Keratinocyte (primary cell): ENCODE results near the gene GARNL3. TPM values are rescaled to one million over a fixed set of nuclear protein-coding genes. Genes with fewer than 3 reads are reported as not detected.

Experiments
- DNase-seq: peaks from one replicate; pipeline ENCODE4 v3.0.0-alpha.2; 2011; ENCODE audit warnings: low read depth, missing footprints, low spot score
- FAIRE-seq: peaks from 2 replicates; lab custom pipeline; 2011; peaks lifted over from hg19 to GRCh38; lab: Jason Lieb, UNC
- H2AFZ ChIP-seq: 2 replicates; pipeline ENCODE4 v1.6.0; 2012; ENCODE audit warnings: low read length, control low read depth, inconsistent platforms; ENCODE audit not compliant: control insufficient read depth
- H3K27ac ChIP-seq: 2 replicates; pipeline ENCODE4 v1.5.1; 2011; ENCODE audit warnings: low read length; ENCODE audit not compliant: control insufficient read depth, insufficient read depth
- H3K27me3 ChIP-seq: 3 replicates; pipeline ENCODE4 v1.6.0; 2011; ENCODE audit warnings: low read length; ENCODE audit not compliant: control insufficient read depth, insufficient read depth; ENCODE audit errors: extremely low read depth
- H3K36me3 ChIP-seq, 2 experiments: 2 replicates in 1 of 2; 3 replicates in 1 of 2; pipeline ENCODE4 v1.5.1; 2011; ENCODE audit warnings: low read length in 2 of 2, mild to moderate bottlenecking in 1 of 2; ENCODE audit not compliant: control insufficient read depth in 2 of 2, insufficient read depth in 2 of 2; ENCODE audit errors: extremely low read depth in 1 of 2
- H3K4me1 ChIP-seq: 3 replicates; pipeline ENCODE4 v1.5.1; 2011; ENCODE audit warnings: low read length; ENCODE audit not compliant: control insufficient read depth, insufficient read depth; ENCODE audit errors: extremely low read depth
- H3K4me2 ChIP-seq: 3 replicates; pipeline ENCODE4 v1.6.0; 2011; ENCODE audit warnings: low read depth, low read length; ENCODE audit not compliant: control insufficient read depth, insufficient read depth; ENCODE audit errors: extremely low read depth
- H3K4me3 ChIP-seq, 3 experiments: fragments of 200-600 bp in 1 of 3; sonication (generic) in 1 of 3; 2 replicates in 2 of 3; 3 replicates in 1 of 3; pipeline ENCODE4 v1.5.1; 2011 to 2016; ENCODE audit warnings: low read length in 3 of 3, mild to moderate bottlenecking in 3 of 3, control low read depth in 2 of 3, inconsistent platforms in 1 of 3, low read depth in 1 of 3, mixed read lengths in 1 of 3, mixed run types in 1 of 3, moderate library complexity in 1 of 3; ENCODE audit not compliant: control insufficient read depth in 2 of 3, insufficient read depth in 2 of 3; ENCODE audit errors: extremely low read depth in 1 of 3
- H3K79me2 ChIP-seq: 2 replicates; pipeline ENCODE4 v1.6.0; 2012; ENCODE audit warnings: low read length; ENCODE audit not compliant: control insufficient read depth, insufficient read depth
- H3K9ac ChIP-seq: 3 replicates; pipeline ENCODE4 v1.6.0; 2011; ENCODE audit warnings: low read length; ENCODE audit not compliant: control insufficient read depth, insufficient read depth; ENCODE audit errors: extremely low read depth
- H3K9me1 ChIP-seq: 3 replicates; pipeline ENCODE4 v1.6.0; 2011; ENCODE audit warnings: low read length; ENCODE audit not compliant: control insufficient read depth, insufficient read depth; ENCODE audit errors: extremely low read depth
- H3K9me3 ChIP-seq: 2 replicates; pipeline ENCODE4 v1.5.1; 2012; ENCODE audit warnings: low read depth, low read length; ENCODE audit not compliant: control insufficient read depth
- H4K20me1 ChIP-seq: 3 replicates; pipeline ENCODE4 v1.6.0; 2011; ENCODE audit warnings: low read length; ENCODE audit not compliant: control insufficient read depth, insufficient read depth; ENCODE audit errors: extremely low read depth
- CTCF ChIP-seq, 3 experiments: IDR thresholded peaks in 1 of 3; conservative IDR thresholded peaks in 1 of 3; optimal IDR thresholded peaks in 1 of 3; 2 replicates in 2 of 3; 3 replicates in 1 of 3; pipeline versions ENCODE3 to v1.5.1; 2011; ENCODE audit warnings: low read length in 3 of 3, mild to moderate bottlenecking in 3 of 3, moderate library complexity in 2 of 3, control low read depth in 1 of 3, inconsistent platforms in 1 of 3; ENCODE audit not compliant: insufficient read depth in 2 of 3; ENCODE audit errors: extremely low read depth in 1 of 3
- EZH2 ChIP-seq: IDR thresholded peaks from one replicate; pipeline ENCODE4 v1.6.1; 2012; ENCODE audit warnings: inconsistent platforms, mild to moderate bottlenecking, low read length, moderate library complexity
- dilution Hi-C: fragments of 300-500 bp; cut with MboI; formaldehyde crosslinking; loops from one replicate; pipeline ENCODE4 v1.7.0; 2020; ENCODE audit warnings: low sequenced_read_pairs; ENCODE audit not compliant: extremely low pct_ligation_motif_present
- polyA minus RNA-seq, 3 experiments: library from RNA; depleted of rRNA, polyadenylated mRNA; stranded (reverse); fragments of >200 nt; gene quantifications; 1 replicate in 1 of 3; 2 replicates in 1 of 3; 3 replicates in 1 of 3; pipeline ENCODE4 v1.2.3, GENCODE V29; 2011
- polyA plus RNA-seq, 5 experiments: library from polyadenylated mRNA; depleted of rRNA in 3 of 5; stranded (reverse) in 3 of 5; stranded (forward) in 1 of 5; unstranded in 1 of 5; fragments of >200 nt; gene quantifications; 1 replicate in 1 of 5; 2 replicates in 3 of 5; 3 replicates in 1 of 5; pipeline versions ENCODE4 v1.2.1 to v1.2.3, GENCODE V29; 2011 to 2012; ENCODE audit warnings: missing spikeins in 2 of 5, low read depth in 1 of 5, low replicate concordance in 1 of 5

Gene GARNL3
- polyA plus RNA-seq (2.0 to 3.3 TPM (median 2.4 TPM) in 3 replicates), polyA minus RNA-seq (3.9 to 11.7 TPM (median 5.9 TPM) in 3 replicates)
- polyA plus RNA-seq (2011; ENCODE audit: low read depth) = 4.2 TPM
- polyA plus RNA-seq (2011; cell fraction: cytosol; rRNA removed) = 1.7 and 2.3 TPM in 2 replicates
- polyA plus RNA-seq (2011; cell fraction: nucleus; rRNA removed) = 10.7 and 12.6 TPM in 2 replicates
- 1.7 and 2.0 TPM in 2 replicates for polyA plus RNA-seq (2012; ENCODE audit: low replicate concordance)
- 0.96 TPM for polyA minus RNA-seq (2011; cell fraction: cytosol; rRNA and poly(A)+ RNA removed)
- polyA minus RNA-seq (2011; cell fraction: nucleus; rRNA and poly(A)+ RNA removed) = 9.0 and 18.9 TPM in 2 replicates

- Histone ChIP-seq H3K9me3 (no peaks in the 10 kb centered on the region), H3K27ac (no peak within 1 kb of the TSS), H3K4me2 (no peak within 1 kb of the TSS), H3K4me1 (no peaks in the 10 kb centered on the region), H4K20me1 (no peaks in the 10 kb centered on the region), H3K79me2 (no peaks in the 10 kb centered on the region), H2AFZ (no peak within 1 kb of the TSS), H3K36me3 (no peaks in the 10 kb centered on the region), H3K27me3 (no peaks in the 10 kb centered on the region), H3K9ac (no peak within 1 kb of the TSS), H3K9me1 (no peaks in the 10 kb centered on the region), H3K4me3 (no peak within 1 kb of the TSS)
- DNase-seq = no peak
- dilution Hi-C loops = no loop called here
- TF ChIP-seq CTCF (optimal IDR thresholded peaks at IDR 0.05 in 1 of 3, IDR thresholded peaks at IDR 0.05 in 1 of 3, conservative IDR thresholded peaks at IDR 0.05 in 1 of 3; ENCODE audit: extremely low read depth in 1 of 3, insufficient read depth in 2 of 3, low read length in 3 of 3) (no peak), EZH2 (no peak)
- FAIRE-seq = no peak
These were observed at the start of gene GARNL3 for GRCh38 chr9:127264462-127265219. Gene GARNL3, plus strand, starts transcription at chr9:127264774. Its CDS starts 104 bp downstream, at chr9:127264878.

GRCh38 chr9:127215268-127216209, 49.0 kb upstream of the GARNL3 start:
- no peak overlapping the region for H3K27ac ChIP-seq
- dilution Hi-C loops = no loop called here
- H3K9me3 ChIP-seq = no peaks in the 10 kb centered on the region
- no peaks in the 10 kb centered on the region for H3K79me2 ChIP-seq
- no peak overlapping the region for H3K9ac ChIP-seq
- H2AFZ ChIP-seq = no peak overlapping the region
- H3K9me1 ChIP-seq = no peaks in the 10 kb centered on the region
- H4K20me1 ChIP-seq = no peaks in the 10 kb centered on the region
- FAIRE-seq (no peak), DNase-seq (no peak)
- no peak overlapping the region for H3K4me3 ChIP-seq
- H3K4me2 ChIP-seq = no peak overlapping the region
- peaks cover 17% of the 10 kb centered on the region for H3K27me3 ChIP-seq
- TF ChIP-seq EZH2 (no peak), CTCF (optimal IDR thresholded peaks at IDR 0.05 in 1 of 3, IDR thresholded peaks at IDR 0.05 in 1 of 3, conservative IDR thresholded peaks at IDR 0.05 in 1 of 3; ENCODE audit: extremely low read depth in 1 of 3, insufficient read depth in 2 of 3, low read length in 3 of 3) (no peak)
- H3K4me1 ChIP-seq = peaks cover 7% of the 10 kb centered on the region
- no peaks in the 10 kb centered on the region for H3K36me3 ChIP-seq
